Liver (tissue), 9 donors: ENCODE results near the gene NAT14. TPM values are rescaled to one million over a fixed set of nuclear protein-coding genes. Genes with fewer than 3 reads are reported as not detected.

ENCODE experiments used
- DNase-seq: peaks from one replicate; pipeline ENCODE4 v3.0.0-alpha.2; 2017; ENCODE audit warnings: low spot score
- H3K27ac ChIP-seq, 2 donors: one replicate each; pipeline ENCODE4 v1.7.0; 2013; ENCODE audit warnings: inconsistent platforms in 2 of 2, low read length in 2 of 2, control low read depth in 1 of 2, low read depth in 1 of 2, mild to moderate bottlenecking in 1 of 2
- H3K27me3 ChIP-seq, 4 donors: one replicate each; pipeline versions ENCODE4 v1.6.1 to v1.7.0; 2013; ENCODE audit warnings: low read length in 3 of 4, inconsistent platforms in 1 of 4, mild to moderate bottlenecking in 1 of 4, moderate library complexity in 1 of 4; ENCODE audit not compliant: control insufficient read depth in 4 of 4, insufficient read depth in 4 of 4
- H3K36me3 ChIP-seq, 4 donors: one replicate each; pipeline versions ENCODE4 v1.6.1 to v1.7.0; 2013; ENCODE audit warnings: low read length in 3 of 4, mild to moderate bottlenecking in 3 of 4, low read depth in 1 of 4, moderate library complexity in 1 of 4; ENCODE audit not compliant: control insufficient read depth in 4 of 4, insufficient read depth in 3 of 4
- H3K4me1 ChIP-seq, 4 donors: one replicate each; pipeline versions ENCODE4 v1.6.1 to v1.7.0; 2013; ENCODE audit warnings: low read length in 3 of 4, mild to moderate bottlenecking in 3 of 4, moderate library complexity in 1 of 4; ENCODE audit not compliant: control insufficient read depth in 4 of 4, insufficient read depth in 4 of 4
- H3K4me3 ChIP-seq, 3 donors: one replicate each; pipeline versions ENCODE4 v1.6.1 to v1.7.0; 2013; ENCODE audit warnings: low read length in 3 of 3, control low read depth in 1 of 3, low read depth in 1 of 3, mild to moderate bottlenecking in 1 of 3
- H3K9ac ChIP-seq, 2 donors: one replicate each; pipeline ENCODE4 v1.7.0; 2013; ENCODE audit warnings: low read length in 2 of 2, mild to moderate bottlenecking in 2 of 2, moderate library complexity in 2 of 2, control low read depth in 1 of 2, low read depth in 1 of 2
- H3K9me3 ChIP-seq, 4 donors: one replicate each; pipeline versions ENCODE4 v1.6.1 to v1.7.0; 2013; ENCODE audit warnings: low read length in 3 of 4; ENCODE audit not compliant: control insufficient read depth in 4 of 4
- EGR1 ChIP-seq, 2 donors: IDR thresholded peaks; 2 replicates each; pipeline ENCODE4 v1.6.1; 2016 to 2018; ENCODE audit warnings: antibody characterized with exemption in 2 of 2, low read depth in 2 of 2
- FOXA1 ChIP-seq: IDR thresholded peaks from 2 replicates; pipeline ENCODE4 v1.6.1; 2016; ENCODE audit warnings: antibody characterized with exemption
- FOXA2 ChIP-seq: IDR thresholded peaks from 2 replicates; pipeline ENCODE4 v1.6.1; 2016; ENCODE audit warnings: antibody characterized with exemption
- GABPA ChIP-seq, 2 donors: IDR thresholded peaks in 1 of 2; conservative IDR thresholded peaks in 1 of 2; 2 replicates each; pipeline ENCODE4 v1.6.1; 2016; ENCODE audit warnings: antibody characterized with exemption in 2 of 2, mild to moderate bottlenecking in 1 of 2, moderate library complexity in 1 of 2
- HNF4A ChIP-seq, 2 donors: conservative IDR thresholded peaks; 2 replicates each; pipeline ENCODE4 v1.6.1; 2016; ENCODE audit warnings: antibody characterized with exemption in 2 of 2, mild to moderate bottlenecking in 2 of 2
- HNF4G ChIP-seq: IDR thresholded peaks from 2 replicates; pipeline ENCODE4 v1.6.1; 2016; ENCODE audit warnings: antibody characterized with exemption
- JUND ChIP-seq, 2 donors: IDR thresholded peaks; 2 replicates each; pipeline ENCODE4 v1.6.1; 2016; ENCODE audit warnings: antibody characterized with exemption in 2 of 2
- NR2F2 ChIP-seq: IDR thresholded peaks from 2 replicates; pipeline ENCODE4 v1.6.1; 2016; ENCODE audit warnings: antibody characterized with exemption
- RAD21 ChIP-seq, 2 donors: IDR thresholded peaks; 2 replicates each; pipeline ENCODE4 v1.6.1; 2016; ENCODE audit warnings: antibody characterized with exemption in 2 of 2, mild to moderate bottlenecking in 2 of 2
- RXRA ChIP-seq, 2 donors: IDR thresholded peaks; 2 replicates each; pipeline ENCODE4 v1.6.1; 2017 to 2018; ENCODE audit warnings: antibody characterized with exemption in 2 of 2, mild to moderate bottlenecking in 1 of 2
- SP1 ChIP-seq: IDR thresholded peaks from 2 replicates; pipeline ENCODE4 v1.6.1; 2018; ENCODE audit warnings: antibody characterized with exemption, mild to moderate bottlenecking
- TAF1 ChIP-seq: conservative IDR thresholded peaks from 2 replicates; pipeline ENCODE4 v1.6.1; 2016; ENCODE audit warnings: antibody characterized with exemption, mild to moderate bottlenecking
- YY1 ChIP-seq: IDR thresholded peaks from 2 replicates; pipeline ENCODE4 v1.6.1; 2016; ENCODE audit warnings: antibody characterized with exemption, mild to moderate bottlenecking
- WGBS: extraction: QIAGEN DNeasy Blood & Tissue Kit; methylation state at CpG from one replicate; pipeline ENCODE4 v1.1.7; 2013; 5-methylcytosine and 5-hydroxymethylcytosine counted together
- polyA plus RNA-seq, 2 donors: library from polyadenylated mRNA; stranded (reverse) in 1 of 2; unstranded in 1 of 2; fragments of 200-250 nt in 1 of 2; fragments of >200 nt in 1 of 2; fragmentation: Nextera tagmentation in 1 of 2; extraction: Ambion mirVana in 1 of 2; gene quantifications; one replicate each; pipeline versions ENCODE4 v1.2.1 to v1.2.3, GENCODE V29; 2013 to 2015
- total RNA-seq, 2 donors: library from RNA; depleted of rRNA; stranded (reverse); fragments of >200 nt; gene quantifications; one replicate each; pipeline ENCODE4 v1.2.3, GENCODE V29; 2014
- TF ChIP-seq, protein P1 (sequence below): IDR thresholded peaks from 2 replicates; pipeline ENCODE4 v1.6.1; 2016; ENCODE audit warnings: antibody characterized with exemption
- TF ChIP-seq, protein P2 (sequence below): IDR thresholded peaks from 2 replicates; pipeline ENCODE4 v1.6.1; 2016; ENCODE audit warnings: antibody characterized with exemption
- TF ChIP-seq, protein P3 (sequence below): fragments of 150-350 bp; IDR thresholded peaks from 2 replicates; pipeline ENCODE4 v1.5.1; 2017; ENCODE audit warnings: improper control_type of control experiment, low read depth, low read length; ENCODE audit not compliant: missing input control
- TF ChIP-seq, protein P4 (sequence below): IDR thresholded peaks from 2 replicates; pipeline ENCODE4 v1.6.1; 2016; ENCODE audit warnings: antibody characterized with exemption
- TF ChIP-seq, protein P5 (sequence below): IDR thresholded peaks from 2 replicates; pipeline ENCODE4 v1.6.1; 2016; ENCODE audit warnings: antibody characterized with exemption, mild to moderate bottlenecking
- donor health status: healthy.
- donor health status: healthy.
- donor health status: healthy.
- donor health status: healthy.
- donor health status: healthy.

The NAT14 gene
- total and polyA plus RNA-seq, 4 donors, result 1.4 to 3.7 (median 3.0) TPM

DNA sequence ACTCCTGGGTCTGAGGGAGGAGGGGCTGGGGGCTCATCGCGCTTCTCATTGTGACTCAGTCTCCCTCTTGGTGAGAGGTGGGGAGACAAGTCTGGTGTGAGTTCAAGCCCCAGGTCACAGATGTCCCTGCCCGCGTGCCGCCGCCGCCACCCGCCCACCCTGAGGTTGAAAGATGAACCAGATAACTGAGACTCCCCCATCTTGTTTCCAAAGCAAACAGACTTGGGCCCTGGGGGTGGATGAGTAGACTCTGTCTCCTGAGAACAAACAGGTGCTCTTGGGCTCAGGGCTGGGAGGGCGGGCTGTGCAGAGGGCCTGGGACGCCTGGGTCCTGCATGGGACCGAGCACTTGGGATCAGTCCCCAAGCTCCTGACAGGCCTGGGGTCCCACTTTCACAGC, 51.4 kb downstream of the NAT14 start:
- no peak overlapping the region for H3K4me3 ChIP-seq
- H3K4me1 ChIP-seq, result no peaks in the 10 kb centered on the region
- no peak overlapping the region for H3K27ac ChIP-seq
- 82% methylated on average over 11 of the region's 11 CpGs for WGBS
- TF ChIP-seq FOXA1, result no peak
- no peak for TF ChIP-seq RAD21 (IDR thresholded peaks at IDR 0.05)
- TF ChIP-seq, protein P1, sequence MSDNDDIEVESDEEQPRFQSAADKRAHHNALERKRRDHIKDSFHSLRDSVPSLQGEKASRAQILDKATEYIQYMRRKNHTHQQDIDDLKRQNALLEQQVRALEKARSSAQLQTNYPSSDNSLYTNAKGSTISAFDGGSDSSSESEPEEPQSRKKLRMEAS, result no peak
- no peak for TF ChIP-seq HNF4G
- TF ChIP-seq YY1, result no peak
- no peak for TF ChIP-seq HNF4A (conservative IDR thresholded peaks at IDR 0.05)
- TF ChIP-seq, protein P2, sequence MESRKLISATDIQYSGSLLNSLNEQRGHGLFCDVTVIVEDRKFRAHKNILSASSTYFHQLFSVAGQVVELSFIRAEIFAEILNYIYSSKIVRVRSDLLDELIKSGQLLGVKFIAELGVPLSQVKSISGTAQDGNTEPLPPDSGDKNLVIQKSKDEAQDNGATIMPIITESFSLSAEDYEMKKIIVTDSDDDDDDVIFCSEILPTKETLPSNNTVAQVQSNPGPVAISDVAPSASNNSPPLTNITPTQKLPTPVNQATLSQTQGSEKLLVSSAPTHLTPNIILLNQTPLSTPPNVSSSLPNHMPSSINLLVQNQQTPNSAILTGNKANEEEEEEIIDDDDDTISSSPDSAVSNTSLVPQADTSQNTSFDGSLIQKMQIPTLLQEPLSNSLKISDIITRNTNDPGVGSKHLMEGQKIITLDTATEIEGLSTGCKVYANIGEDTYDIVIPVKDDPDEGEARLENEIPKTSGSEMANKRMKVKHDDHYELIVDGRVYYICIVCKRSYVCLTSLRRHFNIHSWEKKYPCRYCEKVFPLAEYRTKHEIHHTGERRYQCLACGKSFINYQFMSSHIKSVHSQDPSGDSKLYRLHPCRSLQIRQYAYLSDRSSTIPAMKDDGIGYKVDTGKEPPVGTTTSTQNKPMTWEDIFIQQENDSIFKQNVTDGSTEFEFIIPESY, result no peak
- TF ChIP-seq SP1, result no peak
- no peak for TF ChIP-seq NR2F2
- TF ChIP-seq, protein P3, sequence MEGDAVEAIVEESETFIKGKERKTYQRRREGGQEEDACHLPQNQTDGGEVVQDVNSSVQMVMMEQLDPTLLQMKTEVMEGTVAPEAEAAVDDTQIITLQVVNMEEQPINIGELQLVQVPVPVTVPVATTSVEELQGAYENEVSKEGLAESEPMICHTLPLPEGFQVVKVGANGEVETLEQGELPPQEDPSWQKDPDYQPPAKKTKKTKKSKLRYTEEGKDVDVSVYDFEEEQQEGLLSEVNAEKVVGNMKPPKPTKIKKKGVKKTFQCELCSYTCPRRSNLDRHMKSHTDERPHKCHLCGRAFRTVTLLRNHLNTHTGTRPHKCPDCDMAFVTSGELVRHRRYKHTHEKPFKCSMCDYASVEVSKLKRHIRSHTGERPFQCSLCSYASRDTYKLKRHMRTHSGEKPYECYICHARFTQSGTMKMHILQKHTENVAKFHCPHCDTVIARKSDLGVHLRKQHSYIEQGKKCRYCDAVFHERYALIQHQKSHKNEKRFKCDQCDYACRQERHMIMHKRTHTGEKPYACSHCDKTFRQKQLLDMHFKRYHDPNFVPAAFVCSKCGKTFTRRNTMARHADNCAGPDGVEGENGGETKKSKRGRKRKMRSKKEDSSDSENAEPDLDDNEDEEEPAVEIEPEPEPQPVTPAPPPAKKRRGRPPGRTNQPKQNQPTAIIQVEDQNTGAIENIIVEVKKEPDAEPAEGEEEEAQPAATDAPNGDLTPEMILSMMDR, result no peak
- TF ChIP-seq, protein P4, sequence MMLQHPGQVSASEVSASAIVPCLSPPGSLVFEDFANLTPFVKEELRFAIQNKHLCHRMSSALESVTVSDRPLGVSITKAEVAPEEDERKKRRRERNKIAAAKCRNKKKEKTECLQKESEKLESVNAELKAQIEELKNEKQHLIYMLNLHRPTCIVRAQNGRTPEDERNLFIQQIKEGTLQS, result no peak
- TF ChIP-seq RXRA (IDR thresholded peaks at IDR 0.05), result no peak
- no peak for TF ChIP-seq EGR1 (IDR thresholded peaks at IDR 0.05; ENCODE audit: low read depth in 2 of 2)
- TF ChIP-seq TAF1, result no peak
- TF ChIP-seq, protein P5, sequence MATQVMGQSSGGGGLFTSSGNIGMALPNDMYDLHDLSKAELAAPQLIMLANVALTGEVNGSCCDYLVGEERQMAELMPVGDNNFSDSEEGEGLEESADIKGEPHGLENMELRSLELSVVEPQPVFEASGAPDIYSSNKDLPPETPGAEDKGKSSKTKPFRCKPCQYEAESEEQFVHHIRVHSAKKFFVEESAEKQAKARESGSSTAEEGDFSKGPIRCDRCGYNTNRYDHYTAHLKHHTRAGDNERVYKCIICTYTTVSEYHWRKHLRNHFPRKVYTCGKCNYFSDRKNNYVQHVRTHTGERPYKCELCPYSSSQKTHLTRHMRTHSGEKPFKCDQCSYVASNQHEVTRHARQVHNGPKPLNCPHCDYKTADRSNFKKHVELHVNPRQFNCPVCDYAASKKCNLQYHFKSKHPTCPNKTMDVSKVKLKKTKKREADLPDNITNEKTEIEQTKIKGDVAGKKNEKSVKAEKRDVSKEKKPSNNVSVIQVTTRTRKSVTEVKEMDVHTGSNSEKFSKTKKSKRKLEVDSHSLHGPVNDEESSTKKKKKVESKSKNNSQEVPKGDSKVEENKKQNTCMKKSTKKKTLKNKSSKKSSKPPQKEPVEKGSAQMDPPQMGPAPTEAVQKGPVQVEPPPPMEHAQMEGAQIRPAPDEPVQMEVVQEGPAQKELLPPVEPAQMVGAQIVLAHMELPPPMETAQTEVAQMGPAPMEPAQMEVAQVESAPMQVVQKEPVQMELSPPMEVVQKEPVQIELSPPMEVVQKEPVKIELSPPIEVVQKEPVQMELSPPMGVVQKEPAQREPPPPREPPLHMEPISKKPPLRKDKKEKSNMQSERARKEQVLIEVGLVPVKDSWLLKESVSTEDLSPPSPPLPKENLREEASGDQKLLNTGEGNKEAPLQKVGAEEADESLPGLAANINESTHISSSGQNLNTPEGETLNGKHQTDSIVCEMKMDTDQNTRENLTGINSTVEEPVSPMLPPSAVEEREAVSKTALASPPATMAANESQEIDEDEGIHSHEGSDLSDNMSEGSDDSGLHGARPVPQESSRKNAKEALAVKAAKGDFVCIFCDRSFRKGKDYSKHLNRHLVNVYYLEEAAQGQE, result no peak
- no peak for TF ChIP-seq FOXA2
- TF ChIP-seq JUND (IDR thresholded peaks at IDR 0.05), result no peak
- TF ChIP-seq GABPA (IDR thresholded peaks at IDR 0.05 in 1 of 2, conservative IDR thresholded peaks at IDR 0.05 in 1 of 2), result no peak
- no peaks in the 10 kb centered on the region for H3K9me3 ChIP-seq
- DNase-seq, result no peak
- no peak overlapping the region for H3K9ac ChIP-seq
- H3K36me3 ChIP-seq, result no peaks in the 10 kb centered on the region
- H3K27me3 ChIP-seq, result no peaks in the 10 kb centered on the region

Other genes with a start within 250 kb of the NAT14 start
- gene PPP6R1, start 226.2 kb upstream of the NAT14 start, total RNA-seq, result 10 to 100 TPM; 24.6 to 40.1 TPM
- gene PPP6R1, start 226.2 kb upstream of the NAT14 start, polyA plus RNA-seq, result 10 to 100 TPM in 1 of 2 donors, 1 to 10 TPM in 1; 5.5 to 20.4 TPM
- gene HSPBP1, start 205.1 kb upstream of the NAT14 start, total RNA-seq, result 10 to 100 TPM in 1 of 2 donors, 1 to 10 TPM in 1; 9.4 to 11.6 TPM
- gene HSPBP1, start 205.1 kb upstream of the NAT14 start, polyA plus RNA-seq, result 10 to 100 TPM; 15.3 to 31.6 TPM
- gene BRSK1, start 201.2 kb upstream of the NAT14 start, total RNA-seq, result under 1 TPM; 0.42 to 0.65 TPM
- under 1 TPM in 1 of 2 donors, not detected in 1; 0.10 TPM for gene BRSK1, start 201.2 kb upstream of the NAT14 start, polyA plus RNA-seq
- 1 to 10 TPM; 2.1 to 3.3 TPM for gene TMEM150B, start 159.8 kb upstream of the NAT14 start, total RNA-seq
- 1 to 10 TPM in 1 of 2 donors, under 1 TPM in 1; 0.81 to 1.8 TPM for gene TMEM150B, start 159.8 kb upstream of the NAT14 start, polyA plus RNA-seq
- gene KMT5C, start 145.3 kb upstream of the NAT14 start, total RNA-seq, result 10 to 100 TPM in 1 of 2 donors, 1 to 10 TPM in 1; 3.9 to 11.6 TPM
- 1 to 10 TPM; 1.1 to 2.1 TPM for gene KMT5C, start 145.3 kb upstream of the NAT14 start, polyA plus RNA-seq
- gene COX6B2, start 130.5 kb upstream of the NAT14 start, total RNA-seq, result not detected
- gene COX6B2, start 130.5 kb upstream of the NAT14 start, polyA plus RNA-seq, result not detected
- not detected for gene GARIN5B, start 121.9 kb upstream of the NAT14 start, total RNA-seq
- not detected for gene GARIN5B, start 121.9 kb upstream of the NAT14 start, polyA plus RNA-seq
- gene IL11, start 114.7 kb upstream of the NAT14 start, total RNA-seq, result not detected
- not detected for gene IL11, start 114.7 kb upstream of the NAT14 start, polyA plus RNA-seq
- gene TMEM190, start 108.4 kb upstream of the NAT14 start, total RNA-seq, result not detected
- not detected for gene TMEM190, start 108.4 kb upstream of the NAT14 start, polyA plus RNA-seq
- gene TMEM238, start 100.9 kb upstream of the NAT14 start, total RNA-seq, result under 1 TPM; 0.08 to 0.47 TPM
- gene TMEM238, start 100.9 kb upstream of the NAT14 start, polyA plus RNA-seq, result under 1 TPM; 0.47 to 0.54 TPM
- gene RPL28, start 99.3 kb upstream of the NAT14 start, total RNA-seq, result 100 to 1,000 TPM; 116 to 150 TPM
- gene RPL28, start 99.3 kb upstream of the NAT14 start, polyA plus RNA-seq, result 100 to 1,000 TPM; 177 to 535 TPM
- 10 to 100 TPM in 1 of 2 donors, 1 to 10 TPM in 1; 5.2 to 95.2 TPM for gene UBE2S, start 77.4 kb upstream of the NAT14 start, total RNA-seq
- 1 to 10 TPM; 6.7 to 6.9 TPM for gene UBE2S, start 77.4 kb upstream of the NAT14 start, polyA plus RNA-seq
- 1 to 10 TPM in 1 of 2 donors, not detected in 1; 1.6 TPM for gene SHISA7, start 41.9 kb upstream of the NAT14 start, total RNA-seq
- gene SHISA7, start 41.9 kb upstream of the NAT14 start, polyA plus RNA-seq, result not detected
- gene ISOC2, start 23.5 kb upstream of the NAT14 start, total RNA-seq, result 100 to 1,000 TPM in 1 of 2 donors, 10 to 100 TPM in 1; 49.1 to 101 TPM
- gene ISOC2, start 23.5 kb upstream of the NAT14 start, polyA plus RNA-seq, result 100 to 1,000 TPM; 136 to 181 TPM
- gene C19orf85, start 20.4 kb upstream of the NAT14 start, total RNA-seq, result not detected
- gene C19orf85, start 20.4 kb upstream of the NAT14 start, polyA plus RNA-seq, result not detected
- gene ZNF628, start 8.6 kb upstream of the NAT14 start, total RNA-seq, result 1 to 10 TPM; 1.1 to 1.9 TPM
- gene ZNF628, start 8.6 kb upstream of the NAT14 start, polyA plus RNA-seq, result 1 to 10 TPM in 1 of 2 donors, under 1 TPM in 1; 0.99 to 4.4 TPM
- under 1 TPM; 0.19 to 0.84 TPM for gene SSC5D, start 3.2 kb downstream of the NAT14 start, total RNA-seq
- 1 to 10 TPM in 1 of 2 donors, under 1 TPM in 1; 0.08 to 1.0 TPM for gene SSC5D, start 3.2 kb downstream of the NAT14 start, polyA plus RNA-seq
- not detected for gene SBK2, start 51.9 kb downstream of the NAT14 start, total RNA-seq
- not detected for gene SBK2, start 51.9 kb downstream of the NAT14 start, polyA plus RNA-seq
- gene SBK3, start 60.4 kb downstream of the NAT14 start, total RNA-seq, result not detected
- gene SBK3, start 60.4 kb downstream of the NAT14 start, polyA plus RNA-seq, result under 1 TPM in 1 of 2 donors, not detected in 1; 0.03 TPM
- under 1 TPM; 0.92 to 0.93 TPM for gene ZNF579, start 95.7 kb downstream of the NAT14 start, total RNA-seq
- gene ZNF579, start 95.7 kb downstream of the NAT14 start, polyA plus RNA-seq, result 1 to 10 TPM; 1.4 to 3.3 TPM
- 1 to 10 TPM; 2.2 to 2.3 TPM for gene FIZ1, start 114.3 kb downstream of the NAT14 start, total RNA-seq
- 1 to 10 TPM; 1.1 to 4.3 TPM for gene FIZ1, start 114.3 kb downstream of the NAT14 start, polyA plus RNA-seq
- 1 to 10 TPM; 6.7 to 8.8 TPM for gene ZNF524, start 115.1 kb downstream of the NAT14 start, total RNA-seq
- 10 to 100 TPM; 11.5 to 12.3 TPM for gene ZNF524, start 115.1 kb downstream of the NAT14 start, polyA plus RNA-seq
- gene ZNF865, start 120.5 kb downstream of the NAT14 start, total RNA-seq, result 1 to 10 TPM; 1.4 to 1.8 TPM
- 1 to 10 TPM in 1 of 2 donors, under 1 TPM in 1; 0.38 to 3.1 TPM for gene ZNF865, start 120.5 kb downstream of the NAT14 start, polyA plus RNA-seq
- 1 to 10 TPM; 3.9 to 6.0 TPM for gene ZNF784, start 139.4 kb downstream of the NAT14 start, total RNA-seq
- gene ZNF784, start 139.4 kb downstream of the NAT14 start, polyA plus RNA-seq, result 1 to 10 TPM in 1 of 2 donors, under 1 TPM in 1; 0.79 to 3.6 TPM
- gene ZNF580, start 155.8 kb downstream of the NAT14 start, total RNA-seq, result 1 to 10 TPM; 2.6 to 5.0 TPM
- gene ZNF580, start 155.8 kb downstream of the NAT14 start, polyA plus RNA-seq, result 1 to 10 TPM; 5.1 to 5.2 TPM
- 1 to 10 TPM; 2.1 to 7.3 TPM for gene ZNF581, start 158.5 kb downstream of the NAT14 start, total RNA-seq
- gene ZNF581, start 158.5 kb downstream of the NAT14 start, polyA plus RNA-seq, result 1 to 10 TPM; 4.8 to 5.6 TPM
- 1 to 10 TPM; 3.6 to 5.6 TPM for gene CCDC106, start 163.0 kb downstream of the NAT14 start, total RNA-seq
- 10 to 100 TPM in 1 of 2 donors, 1 to 10 TPM in 1; 6.1 to 13.5 TPM for gene CCDC106, start 163.0 kb downstream of the NAT14 start, polyA plus RNA-seq
- 10 to 100 TPM; 49.4 to 66.6 TPM for gene U2AF2, start 169.8 kb downstream of the NAT14 start, total RNA-seq
- 10 to 100 TPM in 1 of 2 donors, 1 to 10 TPM in 1; 8.6 to 53.1 TPM for gene U2AF2, start 169.8 kb downstream of the NAT14 start, polyA plus RNA-seq
- 100 to 1,000 TPM in 1 of 2 donors, 10 to 100 TPM in 1; 49.0 to 107 TPM for gene EPN1, start 190.0 kb downstream of the NAT14 start, total RNA-seq
- gene EPN1, start 190.0 kb downstream of the NAT14 start, polyA plus RNA-seq, result 100 to 1,000 TPM in 1 of 2 donors, 10 to 100 TPM in 1; 18.6 to 117 TPM